WERI-Rb-1 (cell line): ENCODE data around the gene PRKCZ.
A peak's percentile ranks its signal among the peaks of the same experiment; 100 is the strongest.

ENCODE experiments used
- DNase-seq: peaks from one replicate; pipeline ENCODE4 v3.0.0-alpha.2; 2020
- H3K27ac ChIP-seq: fragments of 250-450 bp; sonication (Bioruptor Pico); 2 replicates; pipeline ENCODE4 v1.5.1; 2020; ENCODE audit warnings: mild to moderate bottlenecking, moderate library complexity
- H3K27me3 ChIP-seq: fragments of 250-450 bp; sonication (Bioruptor Pico); 2 replicates; pipeline ENCODE4 v1.5.1; 2021; ENCODE audit warnings: mild to moderate bottlenecking, low read depth, moderate library complexity; ENCODE audit not compliant: insufficient read depth, severe bottlenecking
- H3K36me3 ChIP-seq: fragments of 250-450 bp; sonication (Bioruptor Pico); 2 replicates; pipeline ENCODE4 v1.5.1; 2020; ENCODE audit warnings: mild to moderate bottlenecking, moderate library complexity
- H3K4me3 ChIP-seq: 2 replicates; pipeline ENCODE4 v1.5.1; 2011; ENCODE audit warnings: low read depth, mild to moderate bottlenecking, control low read depth, low read length
- H3K9me3 ChIP-seq: fragments of 250-450 bp; sonication (Bioruptor Pico); 2 replicates; pipeline ENCODE4 v1.5.1; 2021; ENCODE audit warnings: mild to moderate bottlenecking, moderate library complexity; ENCODE audit not compliant: severe bottlenecking
- TF ChIP-seq, protein P1 (sequence below): IDR thresholded peaks from 2 replicates; pipeline ENCODE4 v1.5.1; 2011; ENCODE audit warnings: low read depth, mild to moderate bottlenecking, control low read depth, inconsistent platforms, low read length

The PRKCZ gene

DNA sequence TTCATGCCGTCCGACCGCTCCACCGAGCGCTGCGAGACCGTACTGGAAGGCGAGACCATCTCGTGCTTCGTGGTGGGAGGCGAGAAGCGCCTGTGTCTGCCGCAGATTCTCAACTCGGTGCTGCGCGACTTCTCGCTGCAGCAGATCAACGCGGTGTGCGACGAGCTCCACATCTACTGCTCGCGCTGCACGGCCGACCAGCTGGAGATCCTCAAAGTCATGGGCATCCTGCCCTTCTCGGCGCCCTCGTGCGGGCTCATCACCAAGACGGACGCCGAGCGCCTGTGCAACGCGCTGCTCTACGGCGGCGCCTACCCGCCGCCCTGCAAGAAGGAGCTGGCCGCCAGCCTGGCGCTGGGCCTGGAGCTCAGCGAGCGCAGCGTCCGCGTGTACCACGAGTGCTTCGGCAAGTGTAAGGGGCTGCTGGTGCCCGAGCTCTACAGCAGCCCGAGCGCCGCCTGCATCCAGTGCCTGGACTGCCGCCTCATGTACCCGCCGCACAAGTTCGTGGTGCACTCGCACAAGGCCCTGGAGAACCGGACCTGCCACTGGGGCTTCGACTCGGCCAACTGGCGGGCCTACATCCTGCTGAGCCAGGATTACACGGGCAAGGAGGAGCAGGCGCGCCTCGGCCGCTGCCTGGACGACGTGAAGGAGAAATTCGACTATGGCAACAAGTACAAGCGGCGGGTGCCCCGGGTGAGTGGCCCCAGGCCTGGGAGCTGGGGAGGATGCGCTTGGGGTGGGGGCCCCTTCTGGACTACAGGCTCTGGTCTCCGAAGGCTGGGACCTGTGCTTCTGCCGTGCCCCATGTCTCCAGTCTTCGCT is 179.0 kb downstream of the PRKCZ start:
- TF ChIP-seq, protein P1, sequence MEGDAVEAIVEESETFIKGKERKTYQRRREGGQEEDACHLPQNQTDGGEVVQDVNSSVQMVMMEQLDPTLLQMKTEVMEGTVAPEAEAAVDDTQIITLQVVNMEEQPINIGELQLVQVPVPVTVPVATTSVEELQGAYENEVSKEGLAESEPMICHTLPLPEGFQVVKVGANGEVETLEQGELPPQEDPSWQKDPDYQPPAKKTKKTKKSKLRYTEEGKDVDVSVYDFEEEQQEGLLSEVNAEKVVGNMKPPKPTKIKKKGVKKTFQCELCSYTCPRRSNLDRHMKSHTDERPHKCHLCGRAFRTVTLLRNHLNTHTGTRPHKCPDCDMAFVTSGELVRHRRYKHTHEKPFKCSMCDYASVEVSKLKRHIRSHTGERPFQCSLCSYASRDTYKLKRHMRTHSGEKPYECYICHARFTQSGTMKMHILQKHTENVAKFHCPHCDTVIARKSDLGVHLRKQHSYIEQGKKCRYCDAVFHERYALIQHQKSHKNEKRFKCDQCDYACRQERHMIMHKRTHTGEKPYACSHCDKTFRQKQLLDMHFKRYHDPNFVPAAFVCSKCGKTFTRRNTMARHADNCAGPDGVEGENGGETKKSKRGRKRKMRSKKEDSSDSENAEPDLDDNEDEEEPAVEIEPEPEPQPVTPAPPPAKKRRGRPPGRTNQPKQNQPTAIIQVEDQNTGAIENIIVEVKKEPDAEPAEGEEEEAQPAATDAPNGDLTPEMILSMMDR, result no peak
- H3K36me3 ChIP-seq, result peaks cover 32% of the 10 kb centered on the region
- H3K27me3 ChIP-seq, result no peaks in the 10 kb centered on the region
- peak overlapping the region; percentile 63 for H3K4me3 ChIP-seq
- no peaks in the 10 kb centered on the region for H3K9me3 ChIP-seq
- no peak for DNase-seq
- H3K27ac ChIP-seq, result peak overlapping the region; percentile 32

DNA sequence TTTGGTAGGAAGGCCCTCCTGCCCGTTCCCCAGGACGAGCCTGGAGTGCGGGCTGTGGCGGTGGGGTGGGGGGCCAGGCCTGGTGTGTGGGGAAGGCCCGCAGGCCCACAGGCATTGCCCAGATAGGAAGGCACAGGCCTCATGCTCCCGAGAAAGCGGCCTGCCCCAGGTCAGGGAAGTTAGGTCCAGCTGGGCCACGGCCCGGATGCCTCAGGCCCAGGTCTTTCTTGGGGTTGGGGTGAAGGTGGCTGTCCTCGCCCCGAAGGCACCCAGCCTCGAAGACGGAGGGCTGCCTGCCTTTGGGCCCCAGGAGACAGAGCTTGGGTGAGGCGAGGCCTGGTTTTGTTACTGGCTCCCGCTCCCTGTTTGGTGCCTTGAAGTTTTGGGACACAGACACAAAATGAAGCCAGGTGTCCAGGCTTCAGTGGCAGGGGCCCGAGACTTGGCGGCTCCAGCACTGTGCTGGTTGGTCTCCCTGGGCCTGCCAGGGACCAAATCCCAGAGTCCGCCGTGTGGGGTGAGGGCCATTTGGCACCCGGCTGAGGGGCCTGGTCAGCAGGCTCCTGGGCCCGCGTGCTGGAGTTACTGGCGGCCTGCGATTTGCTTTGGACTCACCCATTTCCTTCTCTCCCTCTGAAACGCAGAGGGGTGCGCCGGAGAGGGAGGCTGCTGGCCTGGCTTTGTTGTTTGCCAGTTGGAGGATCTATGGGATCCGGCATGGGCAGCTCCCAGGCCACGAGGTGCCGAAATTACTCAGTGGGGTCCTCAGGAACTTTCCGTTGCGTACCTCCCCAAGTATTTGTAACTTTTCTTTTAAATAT is 179.9 kb downstream of the PRKCZ start:
- Histone ChIP-seq H3K4me3 (peak overlapping the region; percentile 63), H3K27me3 (no peaks in the 10 kb centered on the region), H3K36me3 (peaks cover 32% of the 10 kb centered on the region), H3K27ac (peak overlapping the region; percentile 32), H3K9me3 (no peaks in the 10 kb centered on the region)
- TF ChIP-seq, protein P1, result no peak
- no peak for DNase-seq

- DNase-seq, result no peak
- TF ChIP-seq, protein P1, result no peak
- Histone ChIP-seq H3K27me3 (no peaks in the 10 kb centered on the region), H3K9me3 (no peaks in the 10 kb centered on the region), H3K4me3 (peak overlapping the region; percentile 63), H3K36me3 (peaks cover 32% of the 10 kb centered on the region), H3K27ac (no peak overlapping the region)
Measured at GRCh38 chr1:2230781-2231531, 180.7 kb downstream of the PRKCZ start.

GRCh38 chr1:2231532-2232254 is 181.5 kb downstream of the PRKCZ start:
- H3K4me3 ChIP-seq, result no peak overlapping the region
- TF ChIP-seq, protein P1, result no peak
- DNase-seq, result no peak
- peaks cover 32% of the 10 kb centered on the region for H3K36me3 ChIP-seq
- no peaks in the 10 kb centered on the region for H3K27me3 ChIP-seq
- no peaks in the 10 kb centered on the region for H3K9me3 ChIP-seq
- no peak overlapping the region for H3K27ac ChIP-seq

GRCh38 chr1:2232255-2232915 is 182.2 kb downstream of the PRKCZ start:
- Histone ChIP-seq H3K9me3 (no peaks in the 10 kb centered on the region), H3K4me3 (no peak overlapping the region), H3K36me3 (peaks cover 32% of the 10 kb centered on the region), H3K27ac (no peak overlapping the region), H3K27me3 (no peaks in the 10 kb centered on the region)
- DNase-seq, result no peak
- TF ChIP-seq, protein P1, result no peak
